Neuronal stem cell (in vitro differentiated cells): ENCODE data around the gene HOMEZ.

Experiments used
- DNase-seq: peaks from one replicate; pipeline ENCODE4 v3.0.0-alpha.2; 2013; ENCODE audit warnings: low spot score
- H2AFZ ChIP-seq: one replicate; pipeline ENCODE4 v1.6.1; 2013; ENCODE audit warnings: mild to moderate bottlenecking, low read length, inconsistent platforms
- H2AK5ac ChIP-seq: 2 replicates; pipeline ENCODE4 v1.6.1; 2013; ENCODE audit warnings: low read depth, mild to moderate bottlenecking, inconsistent platforms, low read length, moderate library complexity, mixed read lengths
- H2BK120ac ChIP-seq: 2 replicates; pipeline ENCODE4 v1.6.1; 2013; ENCODE audit warnings: low read depth, mild to moderate bottlenecking, inconsistent platforms, low read length, moderate library complexity, mixed read lengths
- H2BK12ac ChIP-seq: one replicate; pipeline ENCODE4 v1.6.1; 2013; ENCODE audit warnings: low read length, inconsistent platforms
- H2BK15ac ChIP-seq: 2 replicates; pipeline ENCODE4 v1.6.1; 2013; ENCODE audit warnings: mild to moderate bottlenecking, low read length, inconsistent platforms, mixed read lengths
- H2BK5ac ChIP-seq: one replicate; pipeline ENCODE4 v1.6.1; 2013; ENCODE audit warnings: inconsistent platforms, mild to moderate bottlenecking, low read length, moderate library complexity
- H3K14ac ChIP-seq: one replicate; pipeline ENCODE4 v1.6.1; 2013; ENCODE audit warnings: low read length, inconsistent platforms
- H3K18ac ChIP-seq: 2 replicates; pipeline ENCODE4 v1.6.1; 2013; ENCODE audit warnings: low read length, inconsistent platforms
- H3K23ac ChIP-seq: 2 replicates; pipeline ENCODE4 v1.6.1; 2013; ENCODE audit warnings: low read depth, mild to moderate bottlenecking, mixed read lengths, low read length, inconsistent platforms; ENCODE audit not compliant: poor library complexity
- H3K27ac ChIP-seq: replicated peaks from 3 replicates; pipeline ENCODE4 v1.5.1; 2013; ENCODE audit warnings: low read length, inconsistent platforms
- H3K27me3 ChIP-seq, 3 experiments: 2 replicates each; pipeline ENCODE4 v1.6.1; 2013; ENCODE audit warnings: low read length in 3 of 3, mild to moderate bottlenecking in 2 of 3, inconsistent platforms in 1 of 3, low read depth in 1 of 3, mixed read lengths in 1 of 3, moderate library complexity in 1 of 3; ENCODE audit not compliant: control insufficient read depth in 3 of 3, insufficient read depth in 3 of 3
- H3K36me3 ChIP-seq, 2 donors: replicated peaks in 1 of 2; 2 replicates each; pipeline ENCODE4 v1.6.1; 2013; ENCODE audit warnings: low read length in 2 of 2; ENCODE audit not compliant: control insufficient read depth in 2 of 2, insufficient read depth in 2 of 2
- H3K4ac ChIP-seq: 2 replicates; pipeline ENCODE4 v1.6.1; 2013; ENCODE audit warnings: inconsistent platforms, mild to moderate bottlenecking, low read length, moderate library complexity
- H3K4me1 ChIP-seq, 2 donors: 1 replicate in 1 of 2; 2 replicates in 1 of 2; pipeline ENCODE4 v1.6.1; 2013; ENCODE audit warnings: low read length in 2 of 2, low read depth in 1 of 2; ENCODE audit not compliant: control insufficient read depth in 2 of 2, insufficient read depth in 1 of 2
- H3K4me2 ChIP-seq: one replicate; pipeline ENCODE4 v1.6.1; 2013; ENCODE audit warnings: mild to moderate bottlenecking, low read length, inconsistent platforms; ENCODE audit not compliant: insufficient read depth, poor library complexity, severe bottlenecking
- H3K4me3 ChIP-seq, 2 donors: 2 replicates each; pipeline ENCODE4 v1.5.1; 2013; ENCODE audit warnings: low read length in 2 of 2, mild to moderate bottlenecking in 2 of 2, inconsistent platforms in 1 of 2, moderate library complexity in 1 of 2
- H3K79me1 ChIP-seq: one replicate; pipeline ENCODE4 v1.6.1; 2013; ENCODE audit warnings: low read depth, mild to moderate bottlenecking, inconsistent platforms, low read length, moderate library complexity
- H3K9ac ChIP-seq: one replicate; pipeline ENCODE4 v1.6.1; 2013; ENCODE audit warnings: mild to moderate bottlenecking, low read depth, low read length, inconsistent platforms; ENCODE audit not compliant: poor library complexity
- H3K9me3 ChIP-seq, 2 donors: replicated peaks in 1 of 2; 2 replicates each; pipeline versions ENCODE3 to v1.6.1; 2013; ENCODE audit warnings: low read length in 2 of 2, mild to moderate bottlenecking in 2 of 2, inconsistent platforms in 1 of 2, low read depth in 1 of 2, mixed read lengths in 1 of 2, moderate library complexity in 1 of 2; ENCODE audit not compliant: control insufficient read depth in 2 of 2, insufficient read depth in 1 of 2
- H4K8ac ChIP-seq: one replicate; pipeline ENCODE4 v1.6.1; 2013; ENCODE audit warnings: low read depth, mild to moderate bottlenecking, inconsistent platforms, low read length, moderate library complexity
- H4K91ac ChIP-seq: one replicate; pipeline ENCODE4 v1.6.1; 2013; ENCODE audit warnings: low read length, low read depth, mild to moderate bottlenecking, inconsistent platforms; ENCODE audit not compliant: poor library complexity
- WGBS, 2 donors: extraction: QIAGEN DNeasy Blood & Tissue Kit; methylation state at CpG; one replicate each; pipeline ENCODE4 v1.1.7; 2013; ENCODE audit warnings: missing lambda C conversion rate in 2 of 2, mixed read lengths in 1 of 2; ENCODE audit not compliant: insufficient read length in 2 of 2, insufficient replicate concordance in 1 of 2; ENCODE audit errors: extremely low coverage in 2 of 2; 5-methylcytosine and 5-hydroxymethylcytosine counted together

HOMEZ gene

GRCh38 chr14:23310546-23310945 is 24.6 kb upstream of the HOMEZ start:
- Histone ChIP-seq H2BK12ac (no peak overlapping the region), H3K4ac (no peak overlapping the region), H3K14ac (no peak overlapping the region), H3K23ac (peak overlapping the region; percentile 3), H3K27me3 (no peaks in the 10 kb centered on the region), H2AK5ac (no peak overlapping the region), H3K36me3 (peaks cover 21 to 62% of the 10 kb centered on the region in 2 donors), H4K8ac (no peak overlapping the region), H3K4me2 (no peak overlapping the region), H3K18ac (no peak overlapping the region), H2AFZ (no peak overlapping the region), H2BK120ac (no peak overlapping the region), H3K4me1 (peaks cover 5 to 7% of the 10 kb centered on the region in 2 donors), H2BK15ac (no peak overlapping the region), H3K9ac (no peak overlapping the region), H3K4me3 (no peak overlapping the region), H3K79me1 (peaks cover 7% of the 10 kb centered on the region), H3K27ac (no peak overlapping the region), H3K9me3 (peaks cover 0 to 2% of the 10 kb centered on the region in 2 donors), H4K91ac (no peak overlapping the region), H2BK5ac (no peak overlapping the region)
- no peak for DNase-seq
- WGBS, 2 donors: no CpG with 5 or more reads among the region's 1 CpG

- H3K27me3 ChIP-seq: no peaks in the 10 kb centered on the region
- H3K23ac ChIP-seq: peak overlapping the region; percentile 46
- peak overlapping the region; percentile 7 for H3K9ac ChIP-seq
- no peak overlapping the region for H3K4me3 ChIP-seq
- peaks cover 0 to 2% of the 10 kb centered on the region in 2 donors for H3K9me3 ChIP-seq
- no peak overlapping the region for H2AFZ ChIP-seq
- no peak overlapping the region for H2BK15ac ChIP-seq
- H2AK5ac ChIP-seq: no peak overlapping the region
- no peak for DNase-seq
- no peak overlapping the region for H3K27ac ChIP-seq
- H3K18ac ChIP-seq: no peak overlapping the region
- peaks cover 7% of the 10 kb centered on the region for H3K79me1 ChIP-seq
- H3K36me3 ChIP-seq: peaks cover 21 to 52% of the 10 kb centered on the region in 2 donors
- H4K91ac ChIP-seq: no peak overlapping the region
- no peak overlapping the region for H2BK12ac ChIP-seq
- no peak overlapping the region for H2BK120ac ChIP-seq
- no peak overlapping the region for H3K4me2 ChIP-seq
- H4K8ac ChIP-seq: no peak overlapping the region
- no peak overlapping the region for H3K14ac ChIP-seq
- WGBS, 2 donors: no CpG with 5 or more reads among the region's 17 CpGs
- peaks cover 5 to 7% of the 10 kb centered on the region in 2 donors for H3K4me1 ChIP-seq
- H2BK5ac ChIP-seq: no peak overlapping the region
- no peak overlapping the region for H3K4ac ChIP-seq
Observed at GRCh38 chr14:23308721-23309445, 23.0 kb upstream of the HOMEZ start.

- no peak for DNase-seq
Observed at GRCh38 chr14:23307687-23308644, 22.0 kb upstream of the HOMEZ start.

GRCh38 chr14:23307146-23307530 is 21.2 kb upstream of the HOMEZ start:
- H2BK120ac ChIP-seq: no peak overlapping the region
- H3K27ac ChIP-seq: peak overlapping the region; percentile 74
- H2BK5ac ChIP-seq: peak overlapping the region; percentile 63
- H2AK5ac ChIP-seq: no peak overlapping the region
- H3K79me1 ChIP-seq: peaks cover 7% of the 10 kb centered on the region
- H4K91ac ChIP-seq: no peak overlapping the region
- no peak overlapping the region for H2BK15ac ChIP-seq
- no peak overlapping the region for H2BK12ac ChIP-seq
- peak overlapping the region; percentile 8 for H3K18ac ChIP-seq
- H3K36me3 ChIP-seq: peaks cover 21 to 49% of the 10 kb centered on the region in 2 donors
- H3K4me1 ChIP-seq: peaks cover 5 to 7% of the 10 kb centered on the region in 2 donors
- H4K8ac ChIP-seq: no peak overlapping the region
- peak overlapping the region; percentile 78 for H3K9ac ChIP-seq
- H3K4ac ChIP-seq: no peak overlapping the region
- H3K4me3 ChIP-seq: peak overlapping the region; percentile 82 to 89
- DNase-seq: no peak
- H3K23ac ChIP-seq: no peak overlapping the region
- H3K14ac ChIP-seq: no peak overlapping the region
- peak overlapping the region; percentile 82 for H2AFZ ChIP-seq
- WGBS, 2 donors: no CpG with 5 or more reads among the region's 5 CpGs
- H3K4me2 ChIP-seq: peak overlapping the region; percentile 69
- peaks cover 0 to 2% of the 10 kb centered on the region in 2 donors for H3K9me3 ChIP-seq
- no peaks in the 10 kb centered on the region for H3K27me3 ChIP-seq

More at GRCh38 chr14:23307687-23308644, 22.0 kb upstream of the HOMEZ start:
- Histone ChIP-seq H4K91ac (no peak overlapping the region), H3K23ac (no peak overlapping the region), H3K4me3 (peak overlapping the region in 1 of 2 donors; percentile 82), H3K4me2 (peak overlapping the region; percentile 37), H4K8ac (no peak overlapping the region), H3K36me3 (peaks cover 21 to 52% of the 10 kb centered on the region in 2 donors), H3K27me3 (no peaks in the 10 kb centered on the region), H2BK15ac (no peak overlapping the region), H2BK5ac (no peak overlapping the region), H3K9ac (no peak overlapping the region), H3K27ac (no peak overlapping the region), H3K79me1 (peaks cover 7% of the 10 kb centered on the region), H3K4ac (no peak overlapping the region), H3K4me1 (peaks cover 5 to 7% of the 10 kb centered on the region in 2 donors), H3K9me3 (peaks cover 0 to 2% of the 10 kb centered on the region in 2 donors), H3K14ac (no peak overlapping the region), H2AK5ac (peak overlapping the region; percentile 20), H2AFZ (no peak overlapping the region), H3K18ac (no peak overlapping the region), H2BK120ac (no peak overlapping the region), H2BK12ac (no peak overlapping the region)
- no CpG with 5 or more reads among the region's 22 CpGs for WGBS, 2 donors
